ENCODE results near the gene GGPS1. TPM values are rescaled to one million over a fixed set of nuclear protein-coding genes. Genes with fewer than 3 reads are reported as not detected.

GGPS1 gene
- total RNA-seq, 1 donor from 2014 or later: 13.0 TPM

DNA sequence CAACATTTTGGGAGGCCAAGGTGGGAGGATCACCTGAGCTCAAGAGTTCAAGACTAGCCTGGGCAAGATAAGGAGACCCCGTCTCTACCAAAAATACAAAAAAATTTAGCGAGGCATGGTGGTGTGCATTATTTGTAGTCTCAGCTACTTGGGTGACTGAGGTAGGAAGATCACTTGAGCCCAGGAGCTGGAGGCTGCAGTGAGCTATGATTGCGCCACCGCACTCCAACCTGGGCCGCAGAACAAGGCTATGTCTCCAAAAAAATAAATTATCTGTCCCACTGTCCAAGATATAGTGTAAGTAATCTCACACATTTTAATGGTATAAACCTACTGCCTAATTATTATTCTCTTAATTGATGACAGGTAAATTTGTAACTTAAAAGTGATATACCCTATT, 13.2 kb upstream of the GGPS1 start:
- no peak for DNase-seq (ENCODE audit: extremely low spot score in 2 of 2)
- H3K27ac ChIP-seq: no peak overlapping the region
- no peaks in the 10 kb centered on the region for H3K27me3 ChIP-seq
- H3K9me3 ChIP-seq: no peaks in the 10 kb centered on the region
- no peak overlapping the region for H3K4me3 ChIP-seq
- no peak for TF ChIP-seq POLR2AphosphoS5 (IDR thresholded peaks at IDR 0.05; ENCODE audit: insufficient read depth in 1 of 2, low read depth in 1 of 2)
- TF ChIP-seq, protein P1, sequence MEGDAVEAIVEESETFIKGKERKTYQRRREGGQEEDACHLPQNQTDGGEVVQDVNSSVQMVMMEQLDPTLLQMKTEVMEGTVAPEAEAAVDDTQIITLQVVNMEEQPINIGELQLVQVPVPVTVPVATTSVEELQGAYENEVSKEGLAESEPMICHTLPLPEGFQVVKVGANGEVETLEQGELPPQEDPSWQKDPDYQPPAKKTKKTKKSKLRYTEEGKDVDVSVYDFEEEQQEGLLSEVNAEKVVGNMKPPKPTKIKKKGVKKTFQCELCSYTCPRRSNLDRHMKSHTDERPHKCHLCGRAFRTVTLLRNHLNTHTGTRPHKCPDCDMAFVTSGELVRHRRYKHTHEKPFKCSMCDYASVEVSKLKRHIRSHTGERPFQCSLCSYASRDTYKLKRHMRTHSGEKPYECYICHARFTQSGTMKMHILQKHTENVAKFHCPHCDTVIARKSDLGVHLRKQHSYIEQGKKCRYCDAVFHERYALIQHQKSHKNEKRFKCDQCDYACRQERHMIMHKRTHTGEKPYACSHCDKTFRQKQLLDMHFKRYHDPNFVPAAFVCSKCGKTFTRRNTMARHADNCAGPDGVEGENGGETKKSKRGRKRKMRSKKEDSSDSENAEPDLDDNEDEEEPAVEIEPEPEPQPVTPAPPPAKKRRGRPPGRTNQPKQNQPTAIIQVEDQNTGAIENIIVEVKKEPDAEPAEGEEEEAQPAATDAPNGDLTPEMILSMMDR (IDR thresholded peaks at IDR 0.05): no peak
- no peak for TF ChIP-seq POLR2A (IDR thresholded peaks at IDR 0.05)
- intact Hi-C loops (cut with DNase I): no loop called here
- peaks cover 52% of the 10 kb centered on the region for H3K4me1 ChIP-seq
- H3K36me3 ChIP-seq: peaks cover 0 to 5% of the 10 kb centered on the region in 2 donors

- H3K27ac ChIP-seq: no peak overlapping the region
- H3K27me3 ChIP-seq: no peaks in the 10 kb centered on the region
- intact Hi-C loops (cut with DNase I): no loop called here
- no peaks in the 10 kb centered on the region for H3K9me3 ChIP-seq
- peaks cover 51% of the 10 kb centered on the region for H3K4me1 ChIP-seq
- peaks cover 0 to 5% of the 10 kb centered on the region in 2 donors for H3K36me3 ChIP-seq
- DNase-seq (ENCODE audit: extremely low spot score in 2 of 2): no peak
- TF ChIP-seq POLR2A (IDR thresholded peaks at IDR 0.05): no peak
- TF ChIP-seq POLR2AphosphoS5 (IDR thresholded peaks at IDR 0.05; ENCODE audit: insufficient read depth in 1 of 2, low read depth in 1 of 2): no peak
- TF ChIP-seq, protein P1 (IDR thresholded peaks at IDR 0.05): no peak
- no peak overlapping the region for H3K4me3 ChIP-seq
These were observed 12.6 kb upstream of the GGPS1 start for GRCh38 chr1:235315735-235316134.

- TF ChIP-seq, protein P1 (IDR thresholded peaks at IDR 0.05): no peak
- TF ChIP-seq POLR2A (IDR thresholded peaks at IDR 0.05): no peak
- no peak for TF ChIP-seq POLR2AphosphoS5 (IDR thresholded peaks at IDR 0.05; ENCODE audit: insufficient read depth in 1 of 2, low read depth in 1 of 2)
- H3K4me1 ChIP-seq: peaks cover 49% of the 10 kb centered on the region
These were observed 11.2 kb upstream of the GGPS1 start for GRCh38 chr1:235317168-235317567.

DNA sequence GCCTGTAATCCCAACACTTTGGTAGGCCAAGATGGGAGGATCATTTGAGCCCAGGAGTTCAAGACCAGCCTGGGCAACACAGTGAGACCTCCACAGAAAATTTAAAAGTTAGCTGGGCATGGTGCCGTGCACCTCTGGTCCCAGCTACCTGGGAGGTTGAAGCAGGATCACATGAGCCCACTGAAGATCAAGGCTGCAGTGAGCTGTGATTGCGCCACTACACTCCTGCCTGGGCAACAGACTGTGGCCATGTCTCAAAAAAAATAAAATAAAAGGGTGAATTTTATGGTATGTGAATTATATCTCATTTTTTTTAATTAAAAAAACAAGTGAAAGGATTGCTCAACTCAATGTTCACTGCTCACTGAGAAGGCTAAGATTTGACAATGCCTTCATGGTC, 9.1 kb upstream of the GGPS1 start:
- intact Hi-C loops (cut with DNase I): no loop called here
- no peaks in the 10 kb centered on the region for H3K9me3 ChIP-seq

More at GRCh38 chr1:235317168-235317567, 11.2 kb upstream of the GGPS1 start:
- H3K27ac ChIP-seq: no peak overlapping the region
- no peaks in the 10 kb centered on the region for H3K27me3 ChIP-seq
- no peak overlapping the region for H3K4me3 ChIP-seq
- no peak for DNase-seq (ENCODE audit: extremely low spot score in 2 of 2)
- peaks cover 0 to 5% of the 10 kb centered on the region in 2 donors for H3K36me3 ChIP-seq
- intact Hi-C loops (cut with DNase I): no loop called here
- H3K9me3 ChIP-seq: no peaks in the 10 kb centered on the region

DNA sequence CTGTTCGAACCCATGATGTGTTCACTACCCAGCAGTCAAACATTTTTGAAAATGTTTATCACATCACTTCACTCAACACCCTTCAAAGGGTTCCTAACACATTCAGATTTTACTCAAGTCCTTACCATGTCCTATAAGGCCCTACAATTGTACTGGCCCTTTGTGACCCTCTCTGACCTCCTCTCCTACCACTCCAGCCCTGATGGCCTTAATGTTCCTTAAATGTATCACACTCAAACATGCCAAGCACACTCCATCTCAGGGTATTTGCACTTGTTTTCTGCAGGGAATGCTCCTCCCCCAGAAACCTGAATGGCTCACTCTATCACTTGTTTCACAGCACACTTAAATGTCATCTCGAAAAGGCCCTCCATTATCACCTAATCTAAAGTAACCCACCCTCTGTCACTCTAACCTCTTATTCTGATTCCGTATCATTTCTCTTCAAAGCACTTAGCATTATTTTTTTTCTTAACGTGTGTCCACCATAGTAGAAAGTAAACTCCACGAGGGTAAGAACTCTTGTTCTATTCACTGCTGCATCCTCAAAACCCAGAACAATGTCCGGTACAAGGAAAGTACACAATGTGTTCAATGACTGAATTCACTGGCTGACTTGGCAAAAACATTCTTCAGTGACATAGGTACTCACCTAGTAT, 7.7 kb upstream of the GGPS1 start:
- Histone ChIP-seq H3K4me1 (peaks cover 51% of the 10 kb centered on the region), H3K4me3 (no peak overlapping the region), H3K9me3 (no peaks in the 10 kb centered on the region), H3K27ac (no peak overlapping the region), H3K27me3 (no peaks in the 10 kb centered on the region), H3K36me3 (peaks cover 0 to 5% of the 10 kb centered on the region in 2 donors)
- DNase-seq (ENCODE audit: extremely low spot score in 2 of 2): no peak
- intact Hi-C loops (cut with DNase I): no loop called here
- TF ChIP-seq POLR2A (IDR thresholded peaks at IDR 0.05) (no peak), POLR2AphosphoS5 (IDR thresholded peaks at IDR 0.05; ENCODE audit: insufficient read depth in 1 of 2, low read depth in 1 of 2) (no peak)
- TF ChIP-seq, protein P1 (IDR thresholded peaks at IDR 0.05): no peak

More for the DNA sequence above, 9.1 kb upstream of the GGPS1 start:
- Histone ChIP-seq H3K36me3 (peaks cover 0 to 5% of the 10 kb centered on the region in 2 donors), H3K4me1 (peaks cover 49% of the 10 kb centered on the region), H3K27ac (no peak overlapping the region), H3K4me3 (no peak overlapping the region), H3K27me3 (no peaks in the 10 kb centered on the region)
- DNase-seq (ENCODE audit: extremely low spot score in 2 of 2): no peak
- TF ChIP-seq, protein P1 (IDR thresholded peaks at IDR 0.05): no peak
- TF ChIP-seq POLR2AphosphoS5 (IDR thresholded peaks at IDR 0.05; ENCODE audit: insufficient read depth in 1 of 2, low read depth in 1 of 2): no peak
- TF ChIP-seq POLR2A (IDR thresholded peaks at IDR 0.05): no peak

Measured in vagina (tissue), 2 donors.